Left lung (tissue), 14 donors: Measurements from ENCODE around the gene MMGT1. TPM values are rescaled to one million over a fixed set of nuclear protein-coding genes. Genes with fewer than 3 reads are reported as not detected.

ENCODE experiments used
- ATAC-seq: fragments of 200-7000 bp; cut with Tn5 transposase; one replicate; pipeline ENCODE4 v1.9.1; 2020; ENCODE audit warnings: moderate library complexity
- DNase-seq, 4 donors: peaks; one replicate each; pipeline ENCODE4 v3.0.0-alpha.2; 2013 to 2020
- H3K27ac ChIP-seq, 2 donors: fragments of 200-600 bp; sonication (generic) in 1 of 2; one replicate each; pipeline versions ENCODE4 v1.5.0 to v1.8.0; 2020 to 2021
- H3K27me3 ChIP-seq, 2 donors: fragments of 200-600 bp; sonication (generic) in 1 of 2; one replicate each; pipeline versions ENCODE4 v1.5.0 to v1.8.0; 2020 to 2021
- H3K36me3 ChIP-seq, 2 donors: fragments of 200-600 bp; sonication (generic) in 1 of 2; one replicate each; pipeline versions ENCODE4 v1.5.0 to v1.8.0; 2020 to 2021
- H3K4me1 ChIP-seq, 2 donors: fragments of 200-600 bp; one replicate each; pipeline ENCODE4 v1.8.0; 2021
- H3K4me3 ChIP-seq, 2 donors: fragments of 200-600 bp; sonication (generic) in 1 of 2; one replicate each; pipeline versions ENCODE4 v1.5.0 to v1.8.0; 2020 to 2021; ENCODE audit warnings: mild to moderate bottlenecking in 1 of 2
- H3K9me3 ChIP-seq, 2 donors: fragments of 200-600 bp; sonication (generic) in 1 of 2; one replicate each; pipeline versions ENCODE4 v1.5.0 to v1.8.0; 2020 to 2021
- CTCF ChIP-seq, 2 donors: fragments of 200-600 bp; sonication (generic) in 1 of 2; IDR thresholded peaks; one replicate each; pipeline versions ENCODE4 v1.5.0 to v1.8.0; 2021; ENCODE audit warnings: antibody characterized with exemption in 2 of 2
- intact Hi-C, 2 donors: fragments of 100-400 bp; cut with DNase I; formaldehyde crosslinking; loops; one replicate each; pipeline versions ENCODE4 v1.11.2 to v1.14.2; 2022
- long read RNA-seq, 12 donors: library from polyadenylated mRNA in 2 of 12; unstranded in 2 of 12; transcript quantifications; one replicate each; pipeline ENCODE4 v2.0.0 and lab custom pipeline, GENCODE V29; 2019 to 2026
- polyA plus RNA-seq, 6 donors: library from polyadenylated mRNA; unstranded; fragments of 120-200 nt; gene quantifications; one replicate each; pipeline ENCODE4 v1.2.1, GENCODE V29; 2013; ENCODE audit not compliant: insufficient read length in 6 of 6
- total RNA-seq, 2 donors: library from RNA; stranded (reverse); fragmentation: NEBNext Ultra II Directional; extraction: Animal tissue kit (Norgen Biotek cat#: 25700); gene quantifications; one replicate each; pipeline ENCODE4 v1.2.1, GENCODE V29; 2021
- donor health status: DM: no; HTN: yes; CAD: no.
- donor health status: DM: no; HTN: no; CAD: no.

MMGT1 gene
- total RNA-seq = 10 to 100 TPM; 28.0 to 30.5 TPM
- polyA plus RNA-seq = 10 to 100 TPM; 25.4 to 32.0 (median 29.4) TPM
- long read RNA-seq, donor 1, transcript MMGT1-201 (4 exons, 3,738 nt) = major isoform, 15 of 15 reads
- long read RNA-seq, donor 1, partial matches to known transcripts = 0 of 15 reads
- long read RNA-seq, donor 1, other reads (novel, unspliced or antisense) = 0 of 15 reads
- long read RNA-seq, donor 2, transcript MMGT1-201 (4 exons, 3,738 nt) = major isoform, 16 of 16 reads
- long read RNA-seq, donor 2, partial matches to known transcripts = 0 of 16 reads
- long read RNA-seq, donor 2, other reads (novel, unspliced or antisense) = 0 of 16 reads
- long read RNA-seq, donor 3, transcript MMGT1-201 (4 exons, 3,738 nt) = major isoform, 8 of 8 reads
- long read RNA-seq, donor 3, partial matches to known transcripts = 0 of 8 reads
- long read RNA-seq, donor 3, other reads (novel, unspliced or antisense) = 0 of 8 reads
- long read RNA-seq, donor 4, partial matches to known transcripts = 1 of 5 reads
- long read RNA-seq, donor 4, other reads (novel, unspliced or antisense) = 0 of 5 reads
- long read RNA-seq, donor 5, transcript MMGT1-201 (4 exons, 3,738 nt) = major isoform, 15 of 15 reads
- long read RNA-seq, donor 5, partial matches to known transcripts = 0 of 15 reads
- long read RNA-seq, donor 5, other reads (novel, unspliced or antisense) = 0 of 15 reads
- long read RNA-seq, donor 6, transcript MMGT1-201 (4 exons, 3,738 nt) = major isoform, 7 of 7 reads
- long read RNA-seq, donor 6, partial matches to known transcripts = 0 of 7 reads
- long read RNA-seq, donor 6, other reads (novel, unspliced or antisense) = 0 of 7 reads
- long read RNA-seq, donor 7, transcript MMGT1-201 (4 exons, 3,738 nt) = major isoform, 5 of 5 reads
- long read RNA-seq, donor 7, partial matches to known transcripts = 0 of 5 reads
- long read RNA-seq, donor 7, other reads (novel, unspliced or antisense) = 0 of 5 reads
- long read RNA-seq, donor 8, transcript MMGT1-201 (4 exons, 3,738 nt) = major isoform, 7 of 7 reads
- long read RNA-seq, donor 8, partial matches to known transcripts = 0 of 7 reads
- long read RNA-seq, donor 8, other reads (novel, unspliced or antisense) = 0 of 7 reads
- long read RNA-seq, donor 9 = 0 reads
- long read RNA-seq, donor 10, partial matches to known transcripts = 0 of 2 reads
- long read RNA-seq, donor 10, other reads (novel, unspliced or antisense) = 0 of 2 reads
- long read RNA-seq, donor 11, transcript MMGT1-201 (4 exons, 3,738 nt) = major isoform, 19 of 19 reads
- long read RNA-seq, donor 11, partial matches to known transcripts = 0 of 19 reads
- long read RNA-seq, donor 11, other reads (novel, unspliced or antisense) = 0 of 19 reads
- long read RNA-seq, donor 12, transcript MMGT1-201 (4 exons, 3,738 nt) = major isoform, 9 of 9 reads
- long read RNA-seq, donor 12, partial matches to known transcripts = 0 of 9 reads
- long read RNA-seq, donor 12, other reads (novel, unspliced or antisense) = 0 of 9 reads

- H3K4me3 ChIP-seq = peak within 1 kb of the TSS; percentile 54 to 64
- no peaks in the 10 kb centered on the region for H3K27me3 ChIP-seq
- ATAC-seq (peak; percentile 91), DNase-seq (peak; percentile 82 to 93 (median 89))
- no peak for TF ChIP-seq CTCF (IDR thresholded peaks at IDR 0.05)
- intact Hi-C loops = no loop called here
- H3K27ac ChIP-seq = peak within 1 kb of the TSS; percentile 83 to 92
- no peaks in the 10 kb centered on the region for H3K36me3 ChIP-seq
- H3K9me3 ChIP-seq = no peaks in the 10 kb centered on the region
- H3K4me1 ChIP-seq = peaks cover 0 to 16% of the 10 kb centered on the region in 2 donors
Observed at GRCh38 chrX:135973548-135974278, at the start of gene MMGT1. MMGT1 (minus strand) TSS chrX:135973988; CDS start chrX:135973675, 313 bp downstream.

- no peak for DNase-seq
- no peak overlapping the region for H3K4me3 ChIP-seq
- H3K9me3 ChIP-seq = no peaks in the 10 kb centered on the region
- H3K4me1 ChIP-seq = no peaks in the 10 kb centered on the region
- no peak for ATAC-seq
- H3K27me3 ChIP-seq = no peaks in the 10 kb centered on the region
- intact Hi-C loops = loop anchor here in 1 of 2 donors (10.0 kb wide), 1 partner anchor 243 kb away; no protein-coding TSS in a partner anchor
- H3K27ac ChIP-seq = no peak overlapping the region
- no peak for TF ChIP-seq CTCF (IDR thresholded peaks at IDR 0.05)
- H3K36me3 ChIP-seq = peaks cover 0 to 16% of the 10 kb centered on the region in 2 donors
Observed at GRCh38 chrX:136021903-136022302, 48.1 kb upstream of the MMGT1 start.

- Histone ChIP-seq H3K27me3 (no peaks in the 10 kb centered on the region), H3K9me3 (no peaks in the 10 kb centered on the region), H3K4me1 (no peaks in the 10 kb centered on the region), H3K36me3 (peaks cover 0 to 17% of the 10 kb centered on the region in 2 donors), H3K27ac (no peak overlapping the region), H3K4me3 (no peak overlapping the region)
- no peak for ATAC-seq
- no peak for DNase-seq
- TF ChIP-seq CTCF (IDR thresholded peaks at IDR 0.05) = no peak
- intact Hi-C loops = loop anchor here in 1 of 2 donors (10.0 kb wide), 1 partner anchor 244 kb away; no protein-coding TSS in a partner anchor
Observed at GRCh38 chrX:136021160-136021559, 47.4 kb upstream of the MMGT1 start.

GRCh38 chrX:136019226-136019625 lies 45.4 kb upstream of the MMGT1 start:
- Histone ChIP-seq H3K4me3 (no peak overlapping the region), H3K27me3 (no peaks in the 10 kb centered on the region), H3K4me1 (no peaks in the 10 kb centered on the region), H3K27ac (no peak overlapping the region), H3K36me3 (peaks cover 0 to 22% of the 10 kb centered on the region in 2 donors), H3K9me3 (no peaks in the 10 kb centered on the region)
- no peak for DNase-seq
- ATAC-seq = no peak
- TF ChIP-seq CTCF (IDR thresholded peaks at IDR 0.05) = no peak
- intact Hi-C loops = no loop called here
